WERI-Rb-1 (cell line): ENCODE measurements around the gene FUT7.

ENCODE experiments used
- DNase-seq: peaks from one replicate; pipeline ENCODE4 v3.0.0-alpha.2; 2020
- H3K27ac ChIP-seq: fragments of 250-450 bp; sonication (Bioruptor Pico); 2 replicates; pipeline ENCODE4 v1.5.1; 2020; ENCODE audit warnings: mild to moderate bottlenecking, moderate library complexity
- H3K27me3 ChIP-seq: fragments of 250-450 bp; sonication (Bioruptor Pico); 2 replicates; pipeline ENCODE4 v1.5.1; 2021; ENCODE audit warnings: mild to moderate bottlenecking, low read depth, moderate library complexity; ENCODE audit not compliant: insufficient read depth, severe bottlenecking
- H3K36me3 ChIP-seq: fragments of 250-450 bp; sonication (Bioruptor Pico); 2 replicates; pipeline ENCODE4 v1.5.1; 2020; ENCODE audit warnings: mild to moderate bottlenecking, moderate library complexity
- H3K4me3 ChIP-seq: 2 replicates; pipeline ENCODE4 v1.5.1; 2011; ENCODE audit warnings: low read depth, mild to moderate bottlenecking, control low read depth, low read length
- H3K9me3 ChIP-seq: fragments of 250-450 bp; sonication (Bioruptor Pico); 2 replicates; pipeline ENCODE4 v1.5.1; 2021; ENCODE audit warnings: mild to moderate bottlenecking, moderate library complexity; ENCODE audit not compliant: severe bottlenecking
- TF ChIP-seq, protein P1 (sequence below): IDR thresholded peaks from 2 replicates; pipeline ENCODE4 v1.5.1; 2011; ENCODE audit warnings: low read depth, mild to moderate bottlenecking, control low read depth, inconsistent platforms, low read length

The FUT7 gene

DNA sequence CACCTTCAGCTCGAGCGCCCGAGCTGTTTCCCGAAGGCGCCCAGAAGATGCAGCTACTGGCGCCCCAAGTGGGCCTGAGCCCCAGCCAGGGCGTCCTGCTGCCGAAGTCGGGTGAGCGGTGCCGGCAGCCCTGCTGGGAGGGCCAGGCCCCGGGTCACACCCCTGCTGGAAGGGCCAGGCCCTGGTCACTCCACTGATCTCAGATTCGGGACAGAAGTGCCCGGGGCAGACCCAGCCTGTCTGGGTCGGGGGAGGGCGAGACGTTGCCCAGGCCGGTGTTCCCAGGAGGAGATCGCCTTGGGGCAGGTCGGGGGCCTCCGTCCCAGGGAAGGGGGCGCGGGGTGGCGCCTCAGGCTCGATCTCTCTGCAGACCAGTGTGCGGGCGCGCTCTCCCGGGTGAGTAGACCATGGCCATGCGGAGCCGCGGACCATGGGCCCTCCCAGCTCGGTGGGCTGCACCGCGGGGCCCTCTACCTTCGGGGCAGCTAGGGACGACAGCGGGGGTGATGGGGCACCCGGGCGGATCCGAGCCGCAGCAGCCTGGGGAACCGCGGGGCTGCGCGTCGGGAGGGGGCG is 46.8 kb downstream of the FUT7 start:
- H3K27ac ChIP-seq: no peak overlapping the region
- no peaks in the 10 kb centered on the region for H3K9me3 ChIP-seq
- H3K4me3 ChIP-seq: no peak overlapping the region
- DNase-seq: no peak
- TF ChIP-seq, protein P1, sequence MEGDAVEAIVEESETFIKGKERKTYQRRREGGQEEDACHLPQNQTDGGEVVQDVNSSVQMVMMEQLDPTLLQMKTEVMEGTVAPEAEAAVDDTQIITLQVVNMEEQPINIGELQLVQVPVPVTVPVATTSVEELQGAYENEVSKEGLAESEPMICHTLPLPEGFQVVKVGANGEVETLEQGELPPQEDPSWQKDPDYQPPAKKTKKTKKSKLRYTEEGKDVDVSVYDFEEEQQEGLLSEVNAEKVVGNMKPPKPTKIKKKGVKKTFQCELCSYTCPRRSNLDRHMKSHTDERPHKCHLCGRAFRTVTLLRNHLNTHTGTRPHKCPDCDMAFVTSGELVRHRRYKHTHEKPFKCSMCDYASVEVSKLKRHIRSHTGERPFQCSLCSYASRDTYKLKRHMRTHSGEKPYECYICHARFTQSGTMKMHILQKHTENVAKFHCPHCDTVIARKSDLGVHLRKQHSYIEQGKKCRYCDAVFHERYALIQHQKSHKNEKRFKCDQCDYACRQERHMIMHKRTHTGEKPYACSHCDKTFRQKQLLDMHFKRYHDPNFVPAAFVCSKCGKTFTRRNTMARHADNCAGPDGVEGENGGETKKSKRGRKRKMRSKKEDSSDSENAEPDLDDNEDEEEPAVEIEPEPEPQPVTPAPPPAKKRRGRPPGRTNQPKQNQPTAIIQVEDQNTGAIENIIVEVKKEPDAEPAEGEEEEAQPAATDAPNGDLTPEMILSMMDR: no peak
- no peaks in the 10 kb centered on the region for H3K27me3 ChIP-seq
- no peaks in the 10 kb centered on the region for H3K36me3 ChIP-seq

DNA sequence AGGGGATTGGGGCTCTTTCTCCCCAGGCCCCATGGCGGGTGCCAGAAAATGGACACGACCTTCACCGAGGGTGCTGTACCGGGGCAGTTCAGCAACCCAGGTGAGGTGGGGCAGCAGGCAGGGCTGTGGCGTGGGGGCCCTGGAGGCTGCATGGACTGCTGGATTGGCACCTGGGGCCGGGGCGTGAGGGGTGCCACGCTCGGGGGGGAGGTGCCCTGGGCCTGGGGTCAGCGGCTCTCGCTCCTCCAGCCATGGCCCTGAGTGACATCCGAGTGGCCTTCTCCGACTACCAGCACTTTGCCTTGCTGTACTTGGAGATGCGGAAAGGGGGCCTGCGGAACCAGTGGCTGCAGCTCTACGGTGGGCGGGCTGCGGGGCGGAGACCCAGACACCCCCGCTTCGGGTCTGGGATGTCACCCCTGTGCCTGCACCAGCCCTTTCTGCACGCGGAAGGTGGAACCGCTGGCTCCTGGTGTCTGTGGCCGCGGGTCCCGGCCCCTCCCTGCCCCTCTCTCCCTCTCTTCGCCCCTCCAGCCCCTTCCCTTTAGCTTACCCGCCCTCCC is 47.3 kb downstream of the FUT7 start:
- DNase-seq: no peak
- Histone ChIP-seq H3K27me3 (no peaks in the 10 kb centered on the region), H3K27ac (no peak overlapping the region)

DNA sequence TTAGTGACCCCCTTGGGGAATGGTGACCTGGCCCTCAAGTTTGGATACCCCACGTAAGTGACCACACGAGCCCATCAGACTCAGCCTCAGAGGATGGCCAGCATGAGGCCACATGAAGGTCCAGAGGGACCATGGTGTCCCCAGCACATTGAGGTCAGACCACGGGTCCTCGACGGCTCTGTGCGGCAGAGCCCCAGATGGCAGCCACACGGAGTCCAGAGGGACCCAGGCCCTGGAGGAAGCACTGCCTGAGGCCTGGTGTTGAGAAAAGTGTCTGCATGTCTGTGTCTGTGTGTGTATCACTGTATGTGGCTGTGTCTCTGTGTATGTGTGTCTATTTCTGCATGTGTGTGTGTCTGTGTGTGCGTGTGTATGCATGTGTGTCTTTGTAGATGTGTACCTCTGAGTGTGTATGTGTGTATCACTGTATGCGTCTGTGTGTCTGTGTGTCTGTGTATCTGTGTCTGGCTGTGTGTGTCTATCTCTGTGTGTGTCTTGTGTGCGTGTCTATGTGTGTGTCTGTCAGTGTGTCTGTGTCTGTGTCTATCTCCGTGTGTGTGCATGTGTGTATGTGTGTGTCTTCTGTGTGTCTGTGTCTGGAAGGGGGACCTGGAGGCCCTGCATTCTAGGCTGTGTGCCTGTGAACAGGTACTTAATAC is 48.1 kb downstream of the FUT7 start:
- Histone ChIP-seq H3K36me3 (no peaks in the 10 kb centered on the region), H3K27ac (no peak overlapping the region; the same call in 1 of the 2 replicates), H3K27me3 (no peaks in the 10 kb centered on the region), H3K9me3 (no peaks in the 10 kb centered on the region), H3K4me3 (no peak overlapping the region)
- TF ChIP-seq, protein P1: no peak
- no peak for DNase-seq

More for the DNA sequence above, 47.3 kb downstream of the FUT7 start:
- TF ChIP-seq, protein P1: no peak
- H3K9me3 ChIP-seq: no peaks in the 10 kb centered on the region
- H3K4me3 ChIP-seq: no peak overlapping the region
- no peaks in the 10 kb centered on the region for H3K36me3 ChIP-seq

DNA sequence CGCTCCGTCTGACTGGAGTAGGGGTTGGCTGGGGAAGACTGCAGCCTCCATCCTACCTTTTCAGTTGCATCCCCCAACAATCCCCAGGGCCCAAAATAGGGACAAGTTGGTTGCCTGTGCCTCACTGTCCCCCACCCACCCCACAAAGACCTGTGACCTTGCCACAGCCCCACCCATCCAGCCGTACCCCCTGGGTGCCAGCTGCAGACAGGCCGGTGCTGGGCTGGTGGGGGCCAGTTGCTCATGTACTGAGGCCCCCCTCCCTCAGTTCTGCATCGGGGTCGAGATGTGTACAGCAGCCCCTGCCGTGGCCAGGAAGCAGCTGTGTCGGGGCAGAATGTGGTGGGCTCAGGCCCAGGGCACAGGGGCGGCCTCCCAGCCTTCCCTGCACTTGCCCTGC is 48.7 kb downstream of the FUT7 start:
- no peaks in the 10 kb centered on the region for H3K27me3 ChIP-seq
- no peak overlapping the region for H3K4me3 ChIP-seq
- no peak overlapping the region; the same call in 1 of the 2 replicates for H3K27ac ChIP-seq
- DNase-seq: no peak
- TF ChIP-seq, protein P1: no peak
- no peaks in the 10 kb centered on the region for H3K9me3 ChIP-seq
- H3K36me3 ChIP-seq: no peaks in the 10 kb centered on the region

DNA sequence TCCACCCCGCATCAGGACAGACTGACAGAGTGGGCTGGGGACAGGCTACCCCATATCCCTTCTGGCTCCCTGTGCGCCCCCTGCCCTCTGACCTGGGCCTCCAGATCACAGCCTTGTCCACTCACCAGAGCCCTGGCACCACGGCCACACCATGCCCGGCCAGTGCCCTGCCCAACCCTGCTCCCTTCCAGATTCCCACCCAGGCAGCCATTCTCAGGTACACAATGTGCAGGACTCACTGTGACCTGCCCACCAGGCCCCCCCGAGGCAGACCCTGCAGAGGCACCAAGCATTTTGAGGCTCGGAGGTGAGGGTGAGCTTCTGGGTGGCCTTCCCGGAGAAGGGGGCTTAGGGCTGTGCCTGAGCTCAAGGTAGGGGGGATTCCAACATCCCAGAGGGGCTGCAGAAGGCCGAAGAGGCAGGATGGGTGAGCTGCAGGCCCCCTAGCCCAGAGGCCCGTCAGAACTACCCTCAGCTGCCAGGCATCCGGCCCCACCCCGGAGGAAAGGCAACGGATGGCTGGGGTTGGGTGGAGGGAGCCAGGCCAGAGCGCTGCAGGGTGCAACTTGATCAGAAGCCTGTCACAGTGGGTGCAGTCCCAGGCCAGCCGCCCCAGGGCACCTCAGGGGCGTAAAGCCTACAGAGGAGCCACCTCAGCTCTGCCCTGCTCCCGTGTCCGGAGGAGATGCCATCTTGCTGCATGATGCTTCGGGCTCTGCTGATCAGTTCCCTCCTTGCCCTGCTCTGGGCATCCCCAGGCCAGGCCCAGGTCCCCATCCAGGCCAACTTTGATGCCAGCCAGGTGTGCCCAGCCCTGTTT is 49.4 kb downstream of the FUT7 start, which contains the start of gene LCNL1:
Gene LCNL1 (plus strand): TSS at position 762 of the 820 bp plus-strand sequence. CDS start 594 bp downstream, outside the sequence.
- H3K27me3 ChIP-seq: no peaks in the 10 kb centered on the region
- no peak for DNase-seq
- no peaks in the 10 kb centered on the region for H3K36me3 ChIP-seq
- TF ChIP-seq, protein P1: no peak
- H3K4me3 ChIP-seq: no peak within 1 kb of the TSS
- H3K9me3 ChIP-seq: no peaks in the 10 kb centered on the region
- peak within 1 kb of the TSS; percentile 59 for H3K27ac ChIP-seq
